ENCODE data around the gene SEL1L.
A peak's percentile ranks its signal among the peaks of the same experiment; 100 is the strongest.
"Not testable (repeated sequence)": the region's sequence is repeated elsewhere in the genome, so short reads cannot be mapped to it uniquely, and the experiment has no call there.

Gene SEL1L

GRCh38 chr14:81433378-81433777, 100.3 kb downstream of the SEL1L start:
- no peak for DNase-seq
- Histone ChIP-seq H3K27ac (no peak overlapping the region), H3K27me3 (ENCODE audit: insufficient read depth, low read depth, severe bottlenecking) (no peaks in the 10 kb centered on the region), H3K4me3 (ENCODE audit: low read depth, low read length) (no peak overlapping the region), H3K36me3 (peaks cover 9% of the 10 kb centered on the region), H3K9me3 (ENCODE audit: severe bottlenecking) (no peaks in the 10 kb centered on the region)
- no peak for TF ChIP-seq CTCF (IDR thresholded peaks at IDR 0.05; ENCODE audit: low read depth, low read length)

- no peak overlapping the region for H3K4me3 ChIP-seq (ENCODE audit: low read depth, low read length)
- H3K27me3 ChIP-seq (ENCODE audit: insufficient read depth, low read depth, severe bottlenecking), result no peaks in the 10 kb centered on the region
- no peaks in the 10 kb centered on the region for H3K9me3 ChIP-seq (ENCODE audit: severe bottlenecking)
- H3K27ac ChIP-seq, result no peak overlapping the region; the same call in 1 of the 2 replicates
- H3K36me3 ChIP-seq, result peaks cover 9% of the 10 kb centered on the region
- TF ChIP-seq CTCF (IDR thresholded peaks at IDR 0.05; ENCODE audit: low read depth, low read length), result no peak
- no peak for DNase-seq
Measured at GRCh38 chr14:81432219-81432661, 101.4 kb downstream of the SEL1L start.

GRCh38 chr14:81430235-81430634, 103.4 kb downstream of the SEL1L start:
- Histone ChIP-seq H3K27me3 (ENCODE audit: insufficient read depth, low read depth, severe bottlenecking) (no peaks in the 10 kb centered on the region), H3K9me3 (ENCODE audit: severe bottlenecking) (no peaks in the 10 kb centered on the region), H3K4me3 (ENCODE audit: low read depth, low read length) (peak overlapping the region; percentile 7; the same call in 1 of the 2 replicates), H3K27ac (peak overlapping the region; percentile 56), H3K36me3 (peaks cover 27% of the 10 kb centered on the region)
- DNase-seq, result peak; percentile 64
- no peak for TF ChIP-seq CTCF (IDR thresholded peaks at IDR 0.05; ENCODE audit: low read depth, low read length)

GRCh38 chr14:81429749-81430148, 103.9 kb downstream of the SEL1L start:
- H3K36me3 ChIP-seq, result peaks cover 32% of the 10 kb centered on the region
- peak overlapping the region; percentile 7; the same call in 1 of the 2 replicates for H3K4me3 ChIP-seq (ENCODE audit: low read depth, low read length)
- not testable (repeated sequence) for H3K27me3 ChIP-seq (ENCODE audit: insufficient read depth, low read depth, severe bottlenecking); DNase-seq; H3K9me3 ChIP-seq (ENCODE audit: severe bottlenecking)
- H3K27ac ChIP-seq, result peak overlapping the region; percentile 56

GRCh38 chr14:81429028-81429427, 104.6 kb downstream of the SEL1L start:
- no peaks in the 10 kb centered on the region for H3K9me3 ChIP-seq (ENCODE audit: severe bottlenecking)
- no peak for TF ChIP-seq CTCF (IDR thresholded peaks at IDR 0.05; ENCODE audit: low read depth, low read length)
- DNase-seq, result peak; percentile 22
- no peak overlapping the region for H3K4me3 ChIP-seq (ENCODE audit: low read depth, low read length)
- no peak overlapping the region for H3K27ac ChIP-seq
- no peaks in the 10 kb centered on the region for H3K27me3 ChIP-seq (ENCODE audit: insufficient read depth, low read depth, severe bottlenecking)
- H3K36me3 ChIP-seq, result peaks cover 37% of the 10 kb centered on the region

- no peak overlapping the region for H3K27ac ChIP-seq
- H3K36me3 ChIP-seq, result peaks cover 34% of the 10 kb centered on the region
- DNase-seq, result no peak
- H3K4me3 ChIP-seq (ENCODE audit: low read depth, low read length), result no peak overlapping the region
- H3K9me3 ChIP-seq (ENCODE audit: severe bottlenecking), result no peaks in the 10 kb centered on the region
- no peaks in the 10 kb centered on the region for H3K27me3 ChIP-seq (ENCODE audit: insufficient read depth, low read depth, severe bottlenecking)
- no peak for TF ChIP-seq CTCF (IDR thresholded peaks at IDR 0.05; ENCODE audit: low read depth, low read length)
Measured at GRCh38 chr14:81427348-81428058, 106.2 kb downstream of the SEL1L start.

Measured in WERI-Rb-1 (cell line).